BJ (cell line): ENCODE results near the gene C20orf144. TPM values are rescaled to one million over a fixed set of nuclear protein-coding genes. Genes with fewer than 3 reads are reported as not detected.
A peak's percentile ranks its signal among the peaks of the same experiment; 100 is the strongest.

Experiments
- CTCF ChIA-PET: fragments of 350-600 bp; formaldehyde crosslinking; extraction: SDS; loops from one replicate; lab custom pipeline; 2021; ENCODE audit warnings: antibody characterized with exemption, inconsistent platforms; lab: Yijun Ruan, JAX
- POLR2A ChIA-PET: fragments of 300-600 bp; sonication (Branson Sonifier 250); formaldehyde crosslinking; extraction: SDS; loops from one replicate; lab custom pipeline; 2021; ENCODE audit warnings: antibody characterized with exemption; lab: Charles Lee
- DNase-seq: peaks from one replicate; pipeline ENCODE4 v3.0.0-alpha.2; 2011; ENCODE audit warnings: low read depth
- H3K27me3 ChIP-seq: 2 replicates; pipeline ENCODE4 v1.6.0; 2011; ENCODE audit warnings: low read length; ENCODE audit not compliant: control insufficient read depth, insufficient read depth
- H3K36me3 ChIP-seq: 2 replicates; pipeline ENCODE4 v1.5.1; 2011; ENCODE audit warnings: low read length; ENCODE audit not compliant: control insufficient read depth, insufficient read depth
- H3K4me3 ChIP-seq: 2 replicates; pipeline ENCODE4 v1.5.1; 2011; ENCODE audit warnings: low read depth, mild to moderate bottlenecking, control low read depth, low read length
- polyA plus RNA-seq: library from polyadenylated mRNA; depleted of rRNA; stranded (reverse); fragments of >200 nt; gene quantifications from 2 replicates; pipeline ENCODE4 v1.2.3, GENCODE V29; 2011
- TF ChIP-seq, protein P1 (sequence below): IDR thresholded peaks from 2 replicates; pipeline ENCODE4 v1.5.1; 2011; ENCODE audit warnings: low read depth, mild to moderate bottlenecking, control low read depth, inconsistent platforms, low read length, moderate library complexity; ENCODE audit not compliant: insufficient read depth

C20orf144 gene
- polyA plus RNA-seq, 1 experiment, result 0.22 TPM

DNA sequence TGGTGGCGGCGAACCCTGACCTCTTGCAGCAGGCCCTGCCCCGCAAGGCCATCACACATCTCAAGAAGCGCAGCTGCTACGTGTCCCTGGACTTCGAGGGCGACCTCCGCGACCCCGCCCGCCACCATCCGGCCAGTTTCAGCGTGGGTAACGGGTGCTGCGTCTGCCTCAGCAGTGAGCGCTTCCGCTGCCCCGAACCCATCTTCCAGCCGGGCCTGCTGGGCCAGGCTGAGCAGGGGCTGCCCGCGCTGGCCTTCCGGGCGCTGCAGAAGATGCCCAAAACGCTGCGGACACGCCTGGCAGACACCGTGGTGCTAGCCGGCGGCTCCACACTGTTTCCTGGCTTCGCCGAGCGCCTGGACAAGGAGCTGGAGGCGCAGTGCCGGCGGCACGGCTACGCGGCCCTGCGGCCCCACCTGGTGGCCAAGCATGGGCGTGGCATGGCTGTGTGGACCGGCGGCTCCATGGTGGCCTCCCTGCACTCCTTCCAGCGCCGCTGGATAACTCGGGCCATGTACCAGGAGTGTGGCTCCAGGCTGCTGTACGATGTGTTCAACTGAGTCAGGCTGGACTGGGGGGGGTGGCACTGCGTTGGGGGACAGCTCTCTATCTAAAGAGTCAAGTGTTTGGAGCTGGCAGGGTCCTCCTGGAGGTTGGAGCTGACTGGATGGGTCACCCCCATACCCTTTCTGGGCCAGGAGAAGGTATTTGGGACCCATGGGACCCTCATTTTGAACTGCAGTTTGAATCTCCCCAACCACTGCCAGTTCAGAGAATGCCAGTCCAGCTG lies 5.7 kb downstream of the C20orf144 start:
- TF ChIP-seq, protein P1, sequence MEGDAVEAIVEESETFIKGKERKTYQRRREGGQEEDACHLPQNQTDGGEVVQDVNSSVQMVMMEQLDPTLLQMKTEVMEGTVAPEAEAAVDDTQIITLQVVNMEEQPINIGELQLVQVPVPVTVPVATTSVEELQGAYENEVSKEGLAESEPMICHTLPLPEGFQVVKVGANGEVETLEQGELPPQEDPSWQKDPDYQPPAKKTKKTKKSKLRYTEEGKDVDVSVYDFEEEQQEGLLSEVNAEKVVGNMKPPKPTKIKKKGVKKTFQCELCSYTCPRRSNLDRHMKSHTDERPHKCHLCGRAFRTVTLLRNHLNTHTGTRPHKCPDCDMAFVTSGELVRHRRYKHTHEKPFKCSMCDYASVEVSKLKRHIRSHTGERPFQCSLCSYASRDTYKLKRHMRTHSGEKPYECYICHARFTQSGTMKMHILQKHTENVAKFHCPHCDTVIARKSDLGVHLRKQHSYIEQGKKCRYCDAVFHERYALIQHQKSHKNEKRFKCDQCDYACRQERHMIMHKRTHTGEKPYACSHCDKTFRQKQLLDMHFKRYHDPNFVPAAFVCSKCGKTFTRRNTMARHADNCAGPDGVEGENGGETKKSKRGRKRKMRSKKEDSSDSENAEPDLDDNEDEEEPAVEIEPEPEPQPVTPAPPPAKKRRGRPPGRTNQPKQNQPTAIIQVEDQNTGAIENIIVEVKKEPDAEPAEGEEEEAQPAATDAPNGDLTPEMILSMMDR, result peak; percentile 95
- H3K4me3 ChIP-seq, result peak overlapping the region; percentile 46

DNA sequence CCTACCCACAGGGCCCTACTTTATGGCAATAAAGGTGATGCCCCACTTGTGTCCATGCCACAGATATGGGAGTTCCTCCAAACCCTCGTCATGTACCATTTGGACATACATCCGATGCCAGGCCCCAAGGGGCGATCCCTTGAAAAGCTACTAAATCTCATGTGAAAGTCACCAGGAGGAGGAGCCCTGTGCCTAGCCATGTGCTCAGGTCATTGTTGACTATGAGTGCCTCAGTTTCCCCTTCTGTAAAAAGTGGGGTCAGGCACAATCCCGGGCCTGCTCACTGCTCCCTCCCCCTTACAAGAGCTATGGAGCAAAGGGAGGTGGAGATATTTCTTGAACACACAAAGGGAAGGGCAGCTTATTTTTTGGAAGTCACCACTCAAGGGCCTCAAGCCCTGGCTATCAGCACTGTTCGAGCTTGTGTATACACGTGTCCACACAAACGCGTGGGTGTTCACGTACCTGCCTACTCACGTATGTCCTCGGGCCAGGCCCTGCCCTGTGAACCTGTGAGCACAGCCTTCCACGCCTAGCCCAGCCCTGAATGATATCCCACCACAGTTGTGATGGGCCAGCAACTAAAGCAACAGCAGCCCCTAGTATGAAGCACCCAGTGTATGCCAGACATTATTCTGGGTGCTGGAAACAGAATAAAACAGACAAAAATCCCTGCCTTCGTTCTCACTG lies 6.5 kb downstream of the C20orf144 start:
- no peak overlapping the region for H3K4me3 ChIP-seq
- H3K36me3 ChIP-seq, result peaks cover 6% of the 10 kb centered on the region
- ChIA-PET POLR2A (no interaction called here), CTCF (interaction anchor here (0.6 to 3.3 kb wide), 26 partner anchors 7 to 768 kb away, joined by 3 to 21 read pairs (median 3); partner anchors contain the start of genes CBFA2T2, CDK5RAP1 and SNTA1)
- TF ChIP-seq, protein P1, result no peak
- no peaks in the 10 kb centered on the region for H3K27me3 ChIP-seq
- no peak for DNase-seq

More for the DNA sequence above, 5.7 kb downstream of the C20orf144 start:
- ChIA-PET CTCF (interaction anchor here (0.6 to 3.3 kb wide), 35 partner anchors 8 to 767 kb away, joined by 3 to 21 read pairs (median 3); partner anchors contain the start of genes CBFA2T2, CDK5RAP1 and SNTA1), POLR2A (no interaction called here)
- H3K27me3 ChIP-seq, result no peaks in the 10 kb centered on the region
- H3K36me3 ChIP-seq, result peaks cover 6% of the 10 kb centered on the region
- DNase-seq, result no peak

DNA sequence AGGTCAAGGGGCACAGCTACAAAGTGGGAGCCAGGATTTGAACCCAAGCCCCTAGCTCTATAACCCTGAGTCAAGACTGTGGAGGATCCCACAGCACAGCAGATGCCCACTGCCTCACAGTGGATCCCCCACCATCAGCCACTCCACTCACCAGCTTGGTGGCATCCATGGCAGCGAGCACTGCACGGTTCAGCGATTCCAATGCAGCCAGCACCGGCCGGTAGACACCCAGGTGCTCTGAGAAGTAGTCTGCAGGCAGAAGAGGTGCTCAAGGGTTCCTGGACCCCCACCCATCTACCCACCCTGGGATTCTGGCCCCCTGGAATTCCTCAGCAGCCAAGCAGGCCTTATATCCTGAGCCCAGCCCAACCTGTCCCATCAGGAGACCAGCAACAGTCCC lies 7.1 kb downstream of the C20orf144 start:
- Histone ChIP-seq H3K27me3 (no peaks in the 10 kb centered on the region), H3K4me3 (no peak overlapping the region), H3K36me3 (peaks cover 6% of the 10 kb centered on the region)
- ChIA-PET CTCF (interaction anchor here (0.6 to 3.3 kb wide), 9 partner anchors 11 to 315 kb away, joined by 3 to 21 read pairs (median 7); no protein-coding TSS in a partner anchor), POLR2A (no interaction called here)
- TF ChIP-seq, protein P1, result no peak
- no peak for DNase-seq

DNA sequence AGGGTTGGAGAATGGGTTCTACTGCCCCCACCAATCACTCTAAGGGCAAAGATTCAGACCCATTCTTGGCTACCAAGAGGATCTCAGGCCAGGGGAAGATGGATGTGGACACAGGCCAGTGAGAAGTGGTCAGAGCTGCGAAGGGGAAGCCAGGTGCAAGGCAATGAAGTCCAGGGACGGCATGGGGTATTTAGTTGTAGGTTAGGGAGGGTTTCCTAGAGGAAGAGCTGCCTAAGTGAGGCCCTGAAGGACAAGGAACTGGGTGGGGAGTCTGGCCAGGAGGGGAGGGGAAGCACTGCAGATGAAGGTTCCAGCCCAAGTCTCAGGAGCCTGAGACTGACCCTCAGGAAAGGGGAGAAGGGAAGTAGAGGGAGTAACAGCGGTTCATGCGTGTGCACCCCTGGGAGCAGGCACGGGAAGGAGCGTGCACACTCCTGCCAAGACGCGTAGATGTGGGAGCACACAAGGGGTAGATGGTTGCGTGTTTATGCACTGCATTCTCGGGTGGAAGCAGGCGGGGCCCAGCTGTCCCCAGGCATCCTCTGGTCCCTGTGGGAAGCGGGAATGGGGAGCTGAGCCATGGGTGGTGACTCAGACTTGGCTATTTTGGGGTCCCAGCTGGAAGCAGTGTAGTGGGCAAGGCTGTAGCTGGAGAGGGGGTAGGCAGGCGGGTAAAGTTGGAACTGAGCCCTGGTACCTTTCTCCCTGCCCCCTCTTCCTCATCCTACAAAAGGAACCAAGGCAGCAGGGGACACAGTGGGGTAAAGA lies 7.9 kb downstream of the C20orf144 start:
- Histone ChIP-seq H3K36me3 (peaks cover 6% of the 10 kb centered on the region), H3K4me3 (no peak overlapping the region), H3K27me3 (no peaks in the 10 kb centered on the region)
- ChIA-PET POLR2A (no interaction called here), CTCF (interaction anchor here (0.8 to 1.5 kb wide), 2 partner anchors 208 to 213 kb away, joined by 4 to 5 read pairs; no protein-coding TSS in a partner anchor)
- TF ChIP-seq, protein P1, result no peak
- DNase-seq, result no peak
